HG03521 (cell line): ENCODE measurements around the gene IL17RA.
A peak's percentile ranks its signal among the peaks of the same experiment; 100 is the strongest.

ENCODE experiments used
- ATAC-seq: cut with Tn5 transposase; IDR thresholded peaks from one replicate; pipeline ENCODE4 v1.9.1; 2021; ENCODE audit warnings: mild to moderate bottlenecking, moderate library complexity; ENCODE audit not compliant: unreplicated experiment

The IL17RA gene

DNA sequence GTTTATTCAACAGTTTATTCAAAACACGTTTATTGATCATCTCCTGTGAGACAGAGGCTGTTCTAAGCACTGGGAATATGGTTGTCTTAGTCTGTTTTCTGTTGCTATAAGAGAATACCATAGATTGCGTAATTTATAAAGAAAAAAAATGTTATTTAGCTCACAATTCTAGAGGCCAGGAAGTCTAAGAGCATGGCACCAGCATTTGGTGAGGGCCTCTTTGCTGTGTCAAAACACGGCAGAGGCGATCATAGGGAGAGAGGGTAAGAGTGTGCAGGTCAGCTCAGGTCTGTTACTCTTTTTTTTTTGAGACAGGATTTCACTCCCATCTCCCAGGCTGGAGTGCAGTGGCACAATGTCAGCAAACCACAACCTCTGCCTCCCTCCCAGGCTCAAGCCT is 5.2 kb upstream of the IL17RA start:
- ATAC-seq, result no peak

DNA sequence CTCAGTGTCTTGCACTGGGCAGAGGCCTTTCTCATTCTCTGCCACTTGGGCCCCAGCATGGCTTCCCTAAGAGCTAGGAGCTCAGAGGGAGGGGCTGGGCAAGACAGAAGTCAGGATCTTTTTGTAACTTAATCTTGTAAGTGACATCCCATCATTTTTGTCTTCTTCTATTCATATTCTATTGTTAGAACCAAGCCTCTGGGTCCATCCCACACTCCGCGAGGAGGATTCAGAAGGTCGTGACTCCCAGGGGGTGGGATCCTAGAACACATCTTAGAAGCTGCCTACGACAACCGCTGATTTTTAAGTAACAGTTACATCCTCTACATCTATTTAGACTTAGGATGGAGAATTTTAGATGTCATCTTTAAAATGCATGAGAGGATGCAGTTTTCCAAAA is 1.5 kb upstream of the IL17RA start:
- ATAC-seq, result no peak

DNA sequence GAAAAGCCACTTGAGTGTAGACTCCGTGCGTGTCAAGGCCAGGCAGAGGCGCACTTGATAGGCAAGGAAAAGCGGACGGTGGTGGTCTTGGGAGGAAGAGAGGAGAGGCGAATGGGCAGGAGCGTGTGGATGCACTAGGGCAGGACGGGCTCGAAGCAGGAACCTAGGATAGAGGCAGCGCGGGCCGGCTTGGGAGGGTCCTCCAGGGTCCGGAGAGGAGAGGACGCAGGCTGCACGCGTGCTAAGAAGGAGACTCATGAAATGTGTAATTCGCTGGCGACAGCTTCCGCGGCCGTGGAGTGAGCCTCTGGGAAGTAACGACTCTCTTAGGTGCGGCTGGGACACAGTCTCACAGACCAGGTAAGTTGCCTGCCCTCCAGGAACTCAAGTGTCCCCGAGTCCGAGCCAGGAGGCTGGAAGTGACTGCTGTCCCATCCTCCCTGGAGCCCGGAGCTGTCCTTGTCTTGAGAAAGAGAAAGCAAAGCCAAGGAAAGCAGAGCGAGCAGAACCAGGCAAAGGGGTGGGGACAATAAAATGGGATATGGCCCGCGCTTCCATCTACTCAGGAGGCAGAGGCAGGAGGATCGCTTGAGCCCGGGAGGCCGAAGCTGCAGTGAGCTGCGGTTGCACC is 874 bp upstream of the IL17RA start:
- ATAC-seq, result no peak

DNA sequence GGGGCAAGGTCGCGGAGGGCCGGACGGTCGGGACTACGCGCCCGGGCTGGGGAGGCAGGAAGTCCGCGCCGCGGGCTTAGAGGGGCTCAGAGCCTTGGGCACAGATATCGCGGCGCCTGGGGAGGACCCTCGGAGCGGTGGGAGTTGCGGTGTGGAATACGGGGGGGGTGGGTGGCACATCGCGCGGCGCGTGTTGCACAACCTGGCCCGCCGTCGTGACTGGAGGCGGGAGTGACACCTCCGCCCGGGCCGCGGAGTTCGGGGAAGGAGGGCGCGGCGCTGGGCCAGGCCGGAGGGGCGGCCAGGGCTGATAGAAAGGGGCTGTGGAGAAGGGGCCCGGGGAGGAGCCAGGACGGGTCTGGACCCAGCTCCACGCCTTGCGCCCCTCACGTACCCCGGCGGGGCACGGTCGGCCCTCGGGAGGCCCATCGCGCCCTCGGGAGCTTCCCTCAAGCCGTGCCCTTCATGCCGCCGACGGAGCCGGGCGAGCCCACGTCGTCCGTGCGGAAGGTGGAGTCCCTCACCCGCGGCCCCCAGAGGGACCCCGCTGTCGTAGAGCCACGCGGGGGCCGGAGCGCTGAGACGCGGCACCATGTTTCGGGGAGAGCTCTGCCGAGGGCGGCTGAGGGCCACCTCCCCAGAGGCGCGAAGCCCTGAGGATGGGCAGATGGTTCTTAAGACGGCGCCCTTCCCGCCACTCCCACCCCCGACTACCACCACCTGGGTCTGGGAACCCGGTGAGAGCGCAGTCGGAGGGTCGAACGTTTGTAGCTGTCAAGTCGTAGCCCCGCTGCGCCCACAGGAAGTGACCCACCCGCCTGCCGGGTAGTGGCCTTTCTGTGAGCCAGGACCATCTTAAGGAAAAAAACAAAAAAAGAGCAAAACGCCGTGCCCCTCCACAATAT is 729 bp downstream of the IL17RA start:
- peak; percentile 7 for ATAC-seq

GRCh38 chr22:17086296-17086695 is 1.5 kb downstream of the IL17RA start:
- no peak for ATAC-seq

GRCh38 chr22:17086788-17087497 is 2.1 kb downstream of the IL17RA start:
- ATAC-seq, result no peak

GRCh38 chr22:17087498-17088131 is 2.8 kb downstream of the IL17RA start:
- no peak for ATAC-seq

- ATAC-seq, result no peak
Observed at GRCh38 chr22:17090550-17090949, 5.8 kb downstream of the IL17RA start.

DNA sequence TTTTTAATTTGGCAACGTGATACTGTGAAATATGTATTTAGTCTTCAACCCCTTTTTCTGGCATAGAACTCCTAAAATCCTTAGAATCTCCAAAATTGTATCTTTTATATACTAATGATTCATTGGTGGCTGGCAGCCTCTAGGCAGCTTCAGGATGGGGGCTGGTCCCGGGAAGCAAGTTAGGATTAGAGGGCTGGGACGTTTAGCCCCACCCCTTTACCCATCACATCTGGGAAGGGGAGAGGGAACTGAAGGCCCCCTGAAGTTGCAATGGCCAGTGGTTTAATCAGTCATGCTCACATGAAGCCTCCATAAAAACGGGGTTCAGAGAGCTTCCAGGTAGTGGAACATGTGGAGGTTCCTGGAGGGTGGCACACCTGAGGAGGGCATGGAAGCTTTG is 7.1 kb downstream of the IL17RA start:
- no peak for ATAC-seq

- ATAC-seq, result no peak
Observed at GRCh38 chr22:17093081-17093480, 8.3 kb downstream of the IL17RA start.

GRCh38 chr22:17095538-17095937 is 10.7 kb downstream of the IL17RA start:
- ATAC-seq, result no peak

- no peak for ATAC-seq
Observed at GRCh38 chr22:17096071-17096470, 11.3 kb downstream of the IL17RA start.

DNA sequence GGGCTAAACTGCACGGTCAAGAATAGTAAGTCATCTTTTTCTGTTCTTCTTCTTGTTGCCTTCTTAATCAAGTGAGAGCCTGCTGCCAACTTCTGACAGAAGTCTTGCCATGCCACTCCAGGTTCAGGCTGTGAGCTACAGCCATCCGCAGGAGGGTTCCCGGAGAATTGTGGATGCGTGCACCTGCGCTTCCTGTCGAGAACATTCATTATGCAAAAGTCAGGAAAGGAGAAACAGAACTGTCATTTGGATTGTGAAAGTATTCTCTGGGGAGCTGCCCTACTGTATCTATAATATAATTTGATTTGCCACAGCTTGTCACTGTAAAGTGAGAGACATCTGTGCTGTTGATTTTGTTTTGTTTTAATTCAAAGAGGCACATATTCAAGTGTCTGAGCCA is 12.3 kb downstream of the IL17RA start:
- ATAC-seq, result no peak

DNA sequence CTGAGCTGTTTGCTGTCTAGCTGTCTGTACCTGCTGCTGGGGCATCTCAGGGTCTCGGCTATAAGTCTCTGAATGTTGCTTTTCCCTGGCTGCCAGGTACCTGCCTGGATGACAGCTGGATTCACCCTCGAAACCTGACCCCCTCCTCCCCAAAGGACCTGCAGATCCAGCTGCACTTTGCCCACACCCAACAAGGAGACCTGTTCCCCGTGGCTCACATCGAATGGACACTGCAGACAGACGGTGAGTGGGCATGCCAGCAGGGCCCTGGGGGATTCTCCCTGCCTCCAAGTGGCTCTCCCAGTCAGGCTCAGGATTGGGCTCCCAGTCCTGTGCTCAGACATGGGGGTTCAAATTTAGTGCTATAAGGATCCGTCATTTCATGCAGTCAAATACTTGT is 12.9 kb downstream of the IL17RA start:
- no peak for ATAC-seq

DNA sequence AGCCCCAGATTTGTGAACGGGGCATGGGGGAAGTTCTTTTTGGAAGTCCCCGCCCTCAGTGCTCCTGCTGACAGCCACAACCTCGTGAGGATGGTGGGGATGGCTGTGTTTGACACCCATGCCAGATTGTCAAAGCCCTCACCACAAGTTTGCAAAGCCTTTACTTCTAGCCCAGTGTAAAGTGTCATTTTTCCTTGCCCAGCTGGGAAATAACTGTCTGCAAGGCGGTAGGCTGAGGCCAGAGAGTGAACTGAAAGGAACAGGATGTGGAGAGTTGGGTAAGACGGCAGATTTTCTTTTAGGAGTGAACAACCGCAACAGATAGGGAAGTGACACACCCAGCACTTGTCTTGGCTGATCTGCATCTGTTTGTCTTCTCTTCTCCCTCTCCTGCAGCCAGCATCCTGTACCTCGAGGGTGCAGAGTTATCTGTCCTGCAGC is 13.6 kb downstream of the IL17RA start:
- no peak for ATAC-seq

GRCh38 chr22:17100621-17101020 is 15.8 kb downstream of the IL17RA start:
- ATAC-seq, result no peak

GRCh38 chr22:17101475-17102296 is 16.9 kb downstream of the IL17RA start:
- ATAC-seq, result no peak

DNA sequence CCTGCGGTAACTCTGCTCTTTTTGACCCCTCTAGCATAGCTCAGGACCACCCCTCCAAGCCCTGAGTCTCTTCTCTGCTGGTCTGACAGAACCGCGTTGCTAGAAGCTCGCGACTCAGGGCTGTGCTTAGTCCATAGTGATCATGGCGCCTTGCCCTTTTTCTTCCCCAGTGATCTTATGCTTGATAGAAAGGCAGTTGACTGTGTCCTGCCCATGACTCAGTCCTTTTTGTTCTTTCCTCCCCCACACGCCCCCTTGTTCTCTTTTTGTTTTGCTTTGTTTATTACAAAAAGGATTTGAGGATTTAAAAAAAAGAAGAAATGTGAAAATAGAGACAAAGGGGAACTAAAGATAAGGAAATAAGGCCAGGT is 17.5 kb downstream of the IL17RA start:
- ATAC-seq, result no peak

DNA sequence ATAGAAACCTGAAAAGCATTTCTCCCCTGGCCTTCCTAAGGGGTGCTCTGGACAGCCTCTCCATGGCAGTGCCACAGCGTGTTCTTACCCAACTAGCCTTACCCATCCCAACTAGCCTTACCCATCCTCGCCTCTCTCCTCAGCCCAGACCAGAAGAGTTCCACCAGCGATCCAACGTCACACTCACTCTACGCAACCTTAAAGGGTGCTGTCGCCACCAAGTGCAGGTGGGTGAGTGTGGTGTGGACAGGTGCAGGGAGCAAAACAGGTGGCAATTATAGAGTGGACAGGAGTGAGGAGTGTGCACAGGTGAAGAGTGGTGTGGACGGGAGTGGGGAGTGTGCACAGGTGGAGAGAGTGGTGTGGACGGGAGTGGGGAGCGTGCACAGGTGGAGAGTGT is 18.6 kb downstream of the IL17RA start:
- no peak for ATAC-seq

- no peak for ATAC-seq
Observed at GRCh38 chr22:17104336-17104935, 19.6 kb downstream of the IL17RA start.
